Mucosa of gallbladder (tissue), 1 donor: Measurements from ENCODE around the gene ELAVL3. TPM values are rescaled to one million over a fixed set of nuclear protein-coding genes. Genes with fewer than 3 reads are reported as not detected.
"Not testable (repeated sequence)": the region's sequence is repeated elsewhere in the genome, so short reads cannot be mapped to it uniquely, and the experiment has no call there.

ENCODE experiments used
- DNase-seq: peaks from one replicate; pipeline ENCODE4 v3.0.0-alpha.2; 2020; ENCODE audit warnings: low spot score
- total RNA-seq: library from RNA; stranded (reverse); gene quantifications from one replicate; pipeline ENCODE4 v1.2.1, GENCODE V29; 2021
- donor health status: DM: no; HTN: no; CAD: no.

Gene ELAVL3
- total RNA-seq, 1 donor from 2014 or later, result 0.20 TPM

- DNase-seq, result no peak
Measured at GRCh38 chr19:11486661-11487503, 6.0 kb upstream of the ELAVL3 start.

GRCh38 chr19:11485245-11485837 lies 4.5 kb upstream of the ELAVL3 start:
- DNase-seq, result no peak

- no peak for DNase-seq
Measured at GRCh38 chr19:11483366-11484111, 2.7 kb upstream of the ELAVL3 start.

GRCh38 chr19:11482384-11483050 lies 1.7 kb upstream of the ELAVL3 start:
- DNase-seq, result peak; percentile 85

- DNase-seq, result peak; percentile 58
Measured at GRCh38 chr19:11481534-11482383, 913 bp upstream of the ELAVL3 start.

DNA sequence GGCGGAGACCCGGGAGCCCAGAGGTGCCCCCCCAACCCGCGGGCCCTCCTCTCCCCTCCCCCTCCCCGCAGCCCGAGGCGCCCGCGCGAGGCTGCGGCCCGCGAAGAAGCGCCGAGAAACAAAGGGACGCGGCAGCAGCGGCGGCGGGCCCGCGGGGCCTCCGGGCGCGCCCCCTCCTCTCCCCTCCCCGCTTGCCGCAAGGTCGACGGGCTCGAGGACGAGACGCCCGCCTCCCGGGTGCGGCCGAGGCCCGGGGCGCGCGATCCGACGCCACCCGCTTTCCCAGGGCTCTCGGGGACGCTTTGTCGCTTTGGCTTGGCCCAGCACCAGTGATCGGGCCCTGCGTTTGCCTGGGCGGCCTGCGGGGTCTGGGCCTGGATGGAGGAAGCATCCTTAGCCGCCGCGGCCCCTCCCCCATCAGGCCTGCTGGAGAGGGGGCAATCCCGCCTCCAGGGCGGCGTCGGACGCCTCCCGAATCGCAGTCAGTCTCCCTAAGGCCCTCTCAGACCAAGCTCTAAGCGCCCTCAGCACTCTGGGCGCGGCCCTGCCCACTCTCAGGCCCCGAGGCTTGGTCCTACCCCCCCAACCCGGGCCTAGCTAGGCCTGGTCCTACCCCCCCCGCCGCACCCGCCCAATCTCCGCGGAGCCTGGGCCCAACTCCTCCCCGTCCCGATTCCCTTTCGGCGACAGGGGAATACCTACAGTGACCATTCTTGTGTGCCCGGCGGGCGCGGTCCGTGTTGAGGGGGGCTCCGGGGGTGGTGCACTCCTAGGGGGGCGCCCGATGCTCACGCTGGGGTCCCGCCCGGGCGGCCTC lies 740 bp downstream of the ELAVL3 start:
- no peak for DNase-seq

- DNase-seq, result no peak
Measured at GRCh38 chr19:11479090-11479897, 1.6 kb downstream of the ELAVL3 start.

DNA sequence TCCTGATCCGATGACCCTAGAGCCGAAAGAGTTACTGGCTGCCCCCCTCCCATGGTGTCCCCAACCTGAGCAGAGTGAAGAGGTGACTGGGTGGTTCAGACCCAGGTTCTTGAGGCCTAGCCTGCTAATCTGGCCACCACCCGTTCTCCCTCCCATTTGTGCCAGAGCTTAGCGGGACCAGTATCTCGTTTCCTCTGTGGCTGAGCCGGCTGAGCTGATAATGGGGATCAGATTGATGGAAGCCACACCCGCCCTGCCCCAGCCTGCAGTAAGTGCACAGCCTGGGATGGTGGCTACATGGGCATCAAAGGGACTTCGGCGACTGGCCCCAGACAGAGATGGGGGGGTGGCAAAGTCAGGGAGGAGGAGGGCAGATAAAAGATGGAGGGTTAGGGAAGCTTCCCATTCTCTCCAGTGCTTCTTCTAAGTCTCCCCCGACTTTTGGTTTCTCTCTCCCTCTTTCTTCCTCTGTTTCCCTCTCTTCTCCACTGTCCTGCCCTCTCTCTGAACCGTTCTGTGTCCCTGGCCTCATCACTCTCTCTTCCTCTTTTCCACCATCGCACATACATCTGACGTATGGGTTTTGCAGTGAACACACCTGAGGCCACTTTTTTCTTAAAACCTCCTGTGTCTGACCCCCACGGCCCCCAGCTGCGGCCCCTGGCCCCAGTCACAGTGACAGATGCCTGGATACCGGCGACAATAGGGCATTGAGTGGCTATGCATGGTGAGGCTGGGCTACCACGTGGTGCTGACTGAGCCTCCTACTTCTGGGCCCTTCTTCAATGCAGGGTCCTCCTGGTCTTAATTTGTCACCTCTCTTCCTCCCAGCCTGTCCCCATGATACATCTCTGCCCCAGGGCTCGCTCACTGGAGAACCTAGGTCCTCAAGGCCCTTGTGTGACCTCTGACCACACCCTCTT lies 2.4 kb downstream of the ELAVL3 start:
- DNase-seq, result no peak

DNA sequence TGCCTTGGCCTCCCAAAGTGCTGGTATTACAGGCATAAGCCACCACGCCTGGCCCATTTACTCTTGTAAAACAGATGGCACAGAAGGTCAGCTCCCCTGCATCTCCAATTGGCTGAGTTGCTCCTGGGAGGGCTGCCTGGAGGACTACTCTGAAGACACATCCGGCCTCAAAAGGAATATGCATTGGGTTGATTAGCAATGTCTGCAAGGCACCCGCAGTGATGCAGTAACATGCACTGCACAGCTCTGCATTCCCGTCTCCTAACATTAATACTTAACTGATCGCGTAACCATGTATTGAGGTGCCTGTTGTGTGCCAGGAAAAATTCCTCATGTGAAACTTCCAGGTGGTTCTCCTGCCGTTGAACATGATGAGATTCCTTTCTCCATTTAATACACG lies 5.0 kb downstream of the ELAVL3 start:
- no peak for DNase-seq

GRCh38 chr19:11475343-11475742 lies 5.5 kb downstream of the ELAVL3 start:
- not testable (repeated sequence) for DNase-seq

DNA sequence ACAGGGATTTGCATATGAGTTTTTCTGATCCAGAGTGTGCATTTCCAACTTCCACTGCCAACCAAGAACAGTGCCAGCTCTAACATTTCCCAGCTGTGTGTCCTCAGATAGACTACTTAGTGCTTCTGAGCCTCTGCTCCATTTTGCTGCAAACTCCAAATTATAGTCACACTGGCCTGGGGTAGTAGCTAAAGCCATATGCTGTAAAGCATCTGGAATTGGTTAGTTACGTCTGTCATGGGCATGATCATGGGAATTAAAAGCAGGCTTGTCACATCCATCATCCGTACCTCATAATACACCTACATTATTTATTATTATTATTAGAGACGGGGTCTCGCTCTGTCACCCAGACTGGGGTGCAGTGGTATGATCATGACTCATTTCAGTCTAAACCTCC lies 7.1 kb downstream of the ELAVL3 start:
- no peak for DNase-seq

DNA sequence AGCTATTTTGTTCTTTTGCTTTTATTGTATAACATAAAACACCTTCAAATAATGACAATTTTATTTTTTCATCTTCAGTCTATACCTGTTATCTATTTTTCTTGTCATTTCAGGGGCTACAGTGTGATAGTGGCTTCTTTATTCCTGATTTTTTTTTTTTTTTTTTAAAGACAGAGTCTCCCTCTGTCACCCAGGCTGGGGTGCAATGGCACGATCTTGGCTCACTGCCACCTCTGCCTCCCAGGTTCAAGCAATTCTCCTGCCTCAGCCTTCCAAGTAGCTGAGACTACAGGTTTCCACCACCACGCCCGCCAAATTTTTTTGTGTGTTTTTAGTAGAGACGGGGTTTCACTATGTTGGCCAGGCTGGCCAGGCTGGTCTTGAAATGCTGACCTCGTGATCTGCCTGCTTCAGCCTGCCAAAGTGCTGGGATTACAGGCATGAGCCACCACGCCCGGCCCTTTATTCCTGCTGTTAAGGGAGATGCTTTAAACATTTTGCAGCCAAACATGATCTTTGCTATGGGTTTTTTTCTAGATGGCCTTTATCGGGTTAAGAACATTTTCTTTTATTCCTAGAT lies 12.5 kb downstream of the ELAVL3 start:
- not testable (repeated sequence) for DNase-seq

- no peak for DNase-seq
Measured at GRCh38 chr19:11465600-11465999, 15.2 kb downstream of the ELAVL3 start.

DNA sequence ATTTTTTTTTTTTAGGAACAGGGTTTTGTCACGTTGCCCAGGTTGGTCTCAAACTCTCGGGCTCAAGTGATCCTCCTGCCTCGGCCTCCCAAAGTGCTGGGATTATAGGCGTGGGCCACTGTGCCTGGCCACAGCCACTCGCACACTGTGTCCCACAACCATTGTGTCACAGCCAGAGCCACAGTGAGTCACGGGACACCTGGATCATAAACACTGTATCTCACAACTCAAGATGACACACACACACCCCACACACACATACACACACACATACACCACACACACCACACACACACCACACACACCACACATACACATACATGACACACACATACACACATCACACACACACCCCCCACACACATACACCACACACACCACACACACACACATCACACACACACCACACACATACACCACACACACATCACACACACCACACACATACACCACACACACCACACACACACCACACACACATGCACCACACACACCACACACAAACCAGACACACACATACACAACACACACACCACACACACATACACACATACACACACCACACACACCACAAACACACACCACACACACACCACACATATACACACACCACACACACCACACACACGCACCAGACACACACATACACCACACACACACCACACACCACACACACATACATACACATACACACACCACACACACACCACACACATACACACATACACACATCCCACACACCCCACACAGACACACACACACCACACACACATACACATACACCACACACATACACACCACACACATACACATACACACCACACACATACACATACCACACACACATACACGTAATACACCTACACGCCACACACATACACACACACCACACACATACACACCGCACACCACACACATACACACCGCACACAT lies 16.2 kb downstream of the ELAVL3 start:
- no peak for DNase-seq

DNA sequence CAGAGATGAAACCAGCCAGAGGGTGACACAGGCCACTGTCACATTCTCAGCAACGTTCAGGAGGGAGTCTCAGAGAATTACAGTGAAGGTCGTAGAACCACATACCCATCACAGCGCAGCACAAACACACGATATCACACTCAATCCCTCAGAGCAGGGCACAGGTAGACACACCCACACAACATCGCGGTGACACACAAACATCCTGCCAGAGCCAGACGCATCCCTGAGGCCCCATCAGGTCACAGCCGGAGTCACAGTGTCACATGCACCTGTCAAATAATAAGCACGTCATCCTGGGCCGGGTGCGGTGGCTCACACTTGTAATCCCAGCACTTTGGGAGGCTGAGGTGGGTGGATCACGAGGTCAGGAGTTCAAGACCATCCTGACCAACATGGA lies 17.5 kb downstream of the ELAVL3 start:
- no peak for DNase-seq

GRCh38 chr19:11461453-11461852 lies 19.4 kb downstream of the ELAVL3 start:
- DNase-seq, result no peak

DNA sequence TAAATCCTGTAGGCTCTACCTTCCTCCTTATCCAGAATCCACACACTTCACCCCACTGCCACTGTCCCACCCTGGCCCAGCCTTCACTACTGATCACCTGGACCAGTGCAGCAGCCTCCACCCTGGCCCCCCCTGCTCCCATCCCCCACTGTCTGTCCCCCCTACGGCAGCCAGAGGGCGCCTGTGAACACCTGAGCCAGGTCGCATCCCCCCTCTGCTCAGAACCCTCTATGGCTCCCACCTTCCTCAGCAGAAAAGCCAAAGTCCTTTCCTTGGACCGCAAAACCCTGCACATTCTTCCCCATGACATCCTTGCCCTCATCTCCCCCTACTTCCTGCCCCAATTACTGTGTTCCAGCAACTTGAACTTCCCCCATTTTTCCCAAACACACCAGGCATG lies 20.6 kb downstream of the ELAVL3 start:
- no peak for DNase-seq
